ENCODE measurements around the gene GNAO1.

GNAO1 gene

GRCh38 chr16:56298116-56298515 lies 106.8 kb downstream of the GNAO1 start:
- DNase-seq (ENCODE audit: low read depth), result no peak
- in situ Hi-C loops (cut with HindIII; ENCODE audit: low sequenced_read_pairs), result no loop called here
- TF ChIP-seq CTCF (IDR thresholded peaks at IDR 0.05; ENCODE audit: low read depth, low read length, missing control alignments), result no peak
- H3K4me3 ChIP-seq (ENCODE audit: low read depth, low read length), result no peak overlapping the region

GRCh38 chr16:56298948-56299596 lies 107.8 kb downstream of the GNAO1 start:
- TF ChIP-seq CTCF (IDR thresholded peaks at IDR 0.05; ENCODE audit: low read depth, low read length, missing control alignments), result no peak
- in situ Hi-C loops (cut with HindIII; ENCODE audit: low sequenced_read_pairs), result no loop called here

GRCh38 chr16:56300242-56300623 lies 108.9 kb downstream of the GNAO1 start:
- in situ Hi-C loops (cut with HindIII; ENCODE audit: low sequenced_read_pairs), result no loop called here
- no peak overlapping the region for H3K4me3 ChIP-seq (ENCODE audit: low read depth, low read length)
- DNase-seq (ENCODE audit: low read depth), result no peak
- no peak for TF ChIP-seq CTCF (IDR thresholded peaks at IDR 0.05; ENCODE audit: low read depth, low read length, missing control alignments)

More at GRCh38 chr16:56298948-56299596, 107.8 kb downstream of the GNAO1 start:
- no peak overlapping the region for H3K4me3 ChIP-seq (ENCODE audit: low read depth, low read length)
- no peak for DNase-seq (ENCODE audit: low read depth)

GRCh38 chr16:56300891-56301850 lies 109.9 kb downstream of the GNAO1 start:
- DNase-seq (ENCODE audit: low read depth), result peak; percentile 46
- in situ Hi-C loops (cut with HindIII; ENCODE audit: low sequenced_read_pairs), result no loop called here
- H3K4me3 ChIP-seq (ENCODE audit: low read depth, low read length), result no peak overlapping the region
- no peak for TF ChIP-seq CTCF (IDR thresholded peaks at IDR 0.05; ENCODE audit: low read depth, low read length, missing control alignments)

- in situ Hi-C loops (cut with HindIII; ENCODE audit: low sequenced_read_pairs), result no loop called here
- DNase-seq (ENCODE audit: low read depth), result no peak
- H3K4me3 ChIP-seq (ENCODE audit: low read depth, low read length), result no peak overlapping the region
- no peak for TF ChIP-seq CTCF (IDR thresholded peaks at IDR 0.05; ENCODE audit: low read depth, low read length, missing control alignments)
Observed at GRCh38 chr16:56302506-56302905, 111.2 kb downstream of the GNAO1 start.

- in situ Hi-C loops (cut with HindIII; ENCODE audit: low sequenced_read_pairs), result no loop called here
- DNase-seq (ENCODE audit: low read depth), result no peak
- TF ChIP-seq CTCF (IDR thresholded peaks at IDR 0.05; ENCODE audit: low read depth, low read length, missing control alignments), result no peak
- no peak overlapping the region for H3K4me3 ChIP-seq (ENCODE audit: low read depth, low read length)
Observed at GRCh38 chr16:56303066-56303715, 111.9 kb downstream of the GNAO1 start.

Data from astrocyte of the cerebellum (primary cell).